ENCODE data around the gene QSOX2.

- TF ChIP-seq CTCF (IDR thresholded peaks at IDR 0.05) (no peak), POLR2A (IDR thresholded peaks at IDR 0.05) (no peak), EP300 (IDR thresholded peaks at IDR 0.05) (no peak), POLR2AphosphoS5 (IDR thresholded peaks at IDR 0.05) (no peak)
Observed at GRCh38 chr9:136291306-136292025, 45.9 kb upstream of the QSOX2 start.

Data from stomach (tissue), 4 donors.